HCT116 (cell line): Measurements from ENCODE around the gene CAP2.

Source experiments
- CBX3 ChIP-seq: IDR thresholded peaks from 2 replicates; pipeline ENCODE4 v1.6.1; 2012; ENCODE audit warnings: low read depth
- CTCF ChIP-seq, 3 experiments: fragments of 200-600 bp in 1 of 3; sonication (generic) in 1 of 3; IDR thresholded peaks in 2 of 3; conservative IDR thresholded peaks in 1 of 3; 2 replicates each; pipeline ENCODE4 v1.5.1; 2012 to 2017; ENCODE audit warnings: low read depth in 2 of 3, low read length in 2 of 3, antibody characterized with exemption in 1 of 3, borderline replicate concordance in 1 of 3, control low read depth in 1 of 3, mild to moderate bottlenecking in 1 of 3, mixed read lengths in 1 of 3, mixed run types in 1 of 3, moderate library complexity in 1 of 3; ENCODE audit not compliant: insufficient read depth in 1 of 3
- ELF1 ChIP-seq: IDR thresholded peaks from 2 replicates; pipeline ENCODE4 v1.6.1; 2012; ENCODE audit warnings: low read depth, borderline replicate concordance
- POLR2A ChIP-seq: IDR thresholded peaks from 2 replicates; pipeline ENCODE4 v1.7.0; 2011; ENCODE audit warnings: borderline replicate concordance; ENCODE audit not compliant: insufficient read depth, insufficient read length; ENCODE audit errors: extremely low read depth
- RAD21 ChIP-seq: IDR thresholded peaks from 2 replicates; pipeline ENCODE4 v1.6.1; 2012; ENCODE audit warnings: low read depth, mild to moderate bottlenecking
- SRF ChIP-seq: IDR thresholded peaks from 2 replicates; pipeline ENCODE4 v1.6.1; 2012; ENCODE audit warnings: low read depth
- TCF7L2 ChIP-seq: IDR thresholded peaks from 2 replicates; pipeline ENCODE4 v1.7.0; 2011; ENCODE audit warnings: borderline replicate concordance, inconsistent platforms; ENCODE audit not compliant: insufficient read depth, insufficient read length; ENCODE audit errors: extremely low read depth
- ZNF274 ChIP-seq: fragments of 200-500 bp; sonication (Bioruptor generic); IDR thresholded peaks from 2 replicates; pipeline ENCODE4 v1.6.1; 2014; ENCODE audit warnings: mild to moderate bottlenecking, low read depth, low read length, inconsistent platforms
- TF ChIP-seq, protein P1 (sequence below): IDR thresholded peaks from 2 replicates; pipeline ENCODE4 v1.6.1; 2012

GRCh38 chr6:17418281-17419188 lies 25.1 kb downstream of the CAP2 start:
- TF ChIP-seq POLR2A (no peak), CTCF (IDR thresholded peaks at IDR 0.05 in 2 of 3, conservative IDR thresholded peaks at IDR 0.05 in 1 of 3; ENCODE audit: borderline replicate concordance in 1 of 3, insufficient read depth in 1 of 3, low read depth in 2 of 3, low read length in 2 of 3) (no peak), CBX3 (no peak), ZNF274 (no peak), SRF (no peak), TCF7L2 (no peak), RAD21 (no peak), ELF1 (no peak)
- TF ChIP-seq, protein P1, sequence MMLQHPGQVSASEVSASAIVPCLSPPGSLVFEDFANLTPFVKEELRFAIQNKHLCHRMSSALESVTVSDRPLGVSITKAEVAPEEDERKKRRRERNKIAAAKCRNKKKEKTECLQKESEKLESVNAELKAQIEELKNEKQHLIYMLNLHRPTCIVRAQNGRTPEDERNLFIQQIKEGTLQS = no peak
